Endodermal cell (in vitro differentiated cells): ENCODE measurements around the gene PPP1R14C. TPM values are rescaled to one million over a fixed set of nuclear protein-coding genes. Genes with fewer than 3 reads are reported as not detected.
A peak's percentile ranks its signal among the peaks of the same experiment; 100 is the strongest.

Experiments
- DNase-seq: peaks from one replicate; pipeline ENCODE4 v3.0.0-alpha.2; 2017
- H3K27ac ChIP-seq: 2 replicates; pipeline ENCODE4 v1.5.1; 2013; ENCODE audit warnings: mild to moderate bottlenecking, low read depth, low read length, moderate library complexity
- H3K27me3 ChIP-seq: 2 replicates; pipeline ENCODE4 v1.6.1; 2013; ENCODE audit warnings: mild to moderate bottlenecking, low read length, moderate library complexity; ENCODE audit not compliant: insufficient read depth, control insufficient read depth, poor library complexity, severe bottlenecking
- H3K36me3 ChIP-seq: 2 replicates; pipeline ENCODE4 v1.7.0; 2013; ENCODE audit warnings: mild to moderate bottlenecking, low read length, moderate library complexity; ENCODE audit not compliant: control insufficient read depth, insufficient read depth
- H3K4me1 ChIP-seq: one replicate; pipeline ENCODE4 v1.7.0; 2013; ENCODE audit warnings: low read length; ENCODE audit not compliant: control insufficient read depth, insufficient read depth
- H3K4me3 ChIP-seq: 2 replicates; pipeline ENCODE4 v1.5.1; 2013; ENCODE audit warnings: mild to moderate bottlenecking, low read length, moderate library complexity
- H3K9ac ChIP-seq: 2 replicates; pipeline ENCODE4 v1.6.1; 2013; ENCODE audit warnings: mild to moderate bottlenecking, low read length, moderate library complexity; ENCODE audit not compliant: poor library complexity, severe bottlenecking; ENCODE audit errors: extremely low read depth
- H3K9me3 ChIP-seq: 2 replicates; pipeline ENCODE4 v1.6.1; 2013; ENCODE audit warnings: mild to moderate bottlenecking, low read length, moderate library complexity; ENCODE audit not compliant: control insufficient read depth
- H3K27ac Mint-ChIP-seq: 2 replicates; pipeline ENCODE4 v1.8.0; 2020; ENCODE audit warnings: mixed read lengths
- H3K27me3 Mint-ChIP-seq: 2 replicates; pipeline ENCODE4 v1.8.0; 2021; ENCODE audit warnings: mild to moderate bottlenecking, mixed read lengths; ENCODE audit not compliant: insufficient read depth
- H3K36me3 Mint-ChIP-seq: 2 replicates; pipeline ENCODE4 v1.8.0; 2020; ENCODE audit warnings: low read depth, mixed read lengths
- H3K4me1 Mint-ChIP-seq: 2 replicates; pipeline ENCODE4 v1.8.0; 2020; ENCODE audit warnings: mixed read lengths
- H3K4me3 Mint-ChIP-seq: 2 replicates; pipeline ENCODE4 v1.8.0; 2020; ENCODE audit warnings: mild to moderate bottlenecking, moderate library complexity, mixed read lengths
- H3K9me3 Mint-ChIP-seq: 2 replicates; pipeline ENCODE4 v1.8.0; 2020; ENCODE audit warnings: mild to moderate bottlenecking, mixed read lengths
- CTCF ChIP-seq: fragments of 200-600 bp; sonication (generic); conservative IDR thresholded peaks from 2 replicates; pipeline ENCODE4 v1.5.0; 2021; ENCODE audit warnings: antibody characterized with exemption, mild to moderate bottlenecking
- WGBS, 2 experiments: methylation state at CpG; one replicate each; pipeline versions ENCODE4 v1.1.5 to v1.1.7; 2013; ENCODE audit warnings: missing lambda C conversion rate in 2 of 2, mixed read lengths in 1 of 2; ENCODE audit not compliant: insufficient coverage in 1 of 2, insufficient read length in 1 of 2; 5-methylcytosine and 5-hydroxymethylcytosine counted together
- total RNA-seq, 2 donors: library from RNA; stranded (reverse); fragmentation: NEBNext Ultra II Directional in 1 of 2; extraction: Animal tissue kit (Norgen Biotek cat#: 25700) in 1 of 2; gene quantifications; 2 replicates in 1 of 2; 3 replicates in 1 of 2; pipeline ENCODE4 v1.2.1, GENCODE V29; 2021

PPP1R14C gene
- total RNA-seq, 2 donors from 2014 or later = 0.20 to 0.29 TPM

GRCh38 chr6:150167479-150167873 is 24.6 kb downstream of the PPP1R14C start:
- H3K4me3 ChIP-seq = no peak overlapping the region
- no peak for TF ChIP-seq CTCF
- H3K27ac ChIP-seq = no peak overlapping the region
- no peaks in the 10 kb centered on the region for H3K4me1 Mint-ChIP-seq
- H3K27ac Mint-ChIP-seq = no peak overlapping the region
- no peaks in the 10 kb centered on the region for H3K9me3 ChIP-seq
- H3K36me3 Mint-ChIP-seq = no peaks in the 10 kb centered on the region
- no peaks in the 10 kb centered on the region for H3K36me3 ChIP-seq
- no peaks in the 10 kb centered on the region for H3K4me1 ChIP-seq
- no peak for DNase-seq
- H3K27me3 Mint-ChIP-seq = no peaks in the 10 kb centered on the region
- no peaks in the 10 kb centered on the region for H3K9me3 Mint-ChIP-seq
- H3K27me3 ChIP-seq = no peaks in the 10 kb centered on the region
- no peak overlapping the region for H3K9ac ChIP-seq
- 87 to 89% methylated on average over 4 to 5 of the region's 6 CpGs for WGBS, 2 experiments
- peak overlapping the region; percentile 63 for H3K4me3 Mint-ChIP-seq

- no peaks in the 10 kb centered on the region for H3K36me3 Mint-ChIP-seq
- no peak overlapping the region for H3K27ac Mint-ChIP-seq
- no peaks in the 10 kb centered on the region for H3K36me3 ChIP-seq
- H3K27me3 ChIP-seq = no peaks in the 10 kb centered on the region
- H3K27ac ChIP-seq = no peak overlapping the region
- DNase-seq = no peak
- no peaks in the 10 kb centered on the region for H3K9me3 Mint-ChIP-seq
- WGBS, 2 experiments = 90 to 92% methylated on average over 2 of the region's 2 CpGs
- H3K4me1 ChIP-seq = no peaks in the 10 kb centered on the region
- H3K9ac ChIP-seq = no peak overlapping the region
- no peak overlapping the region for H3K4me3 Mint-ChIP-seq
- H3K27me3 Mint-ChIP-seq = no peaks in the 10 kb centered on the region
- H3K9me3 ChIP-seq = no peaks in the 10 kb centered on the region
- no peak overlapping the region for H3K4me3 ChIP-seq
- H3K4me1 Mint-ChIP-seq = no peaks in the 10 kb centered on the region
- no peak for TF ChIP-seq CTCF
Observed at GRCh38 chr6:150169181-150169580, 26.3 kb downstream of the PPP1R14C start.

GRCh38 chr6:150169609-150170008 is 26.8 kb downstream of the PPP1R14C start:
- no peak for DNase-seq
- no peak for TF ChIP-seq CTCF
- H3K27me3 Mint-ChIP-seq = no peaks in the 10 kb centered on the region
- no peak overlapping the region for H3K27ac Mint-ChIP-seq
- Histone ChIP-seq H3K9me3 (no peaks in the 10 kb centered on the region), H3K27me3 (no peaks in the 10 kb centered on the region), H3K36me3 (no peaks in the 10 kb centered on the region), H3K4me1 (no peaks in the 10 kb centered on the region), H3K27ac (no peak overlapping the region), H3K4me3 (no peak overlapping the region), H3K9ac (no peak overlapping the region)
- WGBS, 2 experiments = 87 to 100% methylated on average over 1 to 4 of the region's 4 CpGs
- H3K36me3 Mint-ChIP-seq = no peaks in the 10 kb centered on the region
- no peaks in the 10 kb centered on the region for H3K4me1 Mint-ChIP-seq
- H3K9me3 Mint-ChIP-seq = no peaks in the 10 kb centered on the region
- H3K4me3 Mint-ChIP-seq = no peak overlapping the region
